ENCODE data around the gene KRTAP5-4.
"Not testable (repeated sequence)": the region's sequence is repeated elsewhere in the genome, so short reads cannot be mapped to it uniquely, and the experiment has no call there.

KRTAP5-4 gene

GRCh38 chr11:1592628-1593027 lies 29.3 kb downstream of the KRTAP5-4 start:
- H2AFZ ChIP-seq: no peak overlapping the region
- no peaks in the 10 kb centered on the region for H3K4me1 ChIP-seq
- H3K9me3 ChIP-seq (ENCODE audit: control insufficient read depth, low read length): no peaks in the 10 kb centered on the region
- no peak overlapping the region for H3K27ac ChIP-seq
- H3K4me3 ChIP-seq (ENCODE audit: low read depth, low read length): no peak overlapping the region
- no peak overlapping the region for H3K9ac ChIP-seq
- H3K27me3 ChIP-seq (ENCODE audit: control insufficient read depth, insufficient read depth, low read length): no peaks in the 10 kb centered on the region
- H3K79me2 ChIP-seq: no peaks in the 10 kb centered on the region
- H3K4me2 ChIP-seq (ENCODE audit: low read length): no peak overlapping the region
- no peak for TF ChIP-seq CTCF (IDR thresholded peaks at IDR 0.05)
- H3K36me3 ChIP-seq (ENCODE audit: control insufficient read depth, insufficient read depth, low read length): no peaks in the 10 kb centered on the region

- H3K79me2 ChIP-seq: no peaks in the 10 kb centered on the region
- H3K27me3 ChIP-seq (ENCODE audit: control insufficient read depth, insufficient read depth, low read length): no peaks in the 10 kb centered on the region
- H3K4me3 ChIP-seq (ENCODE audit: low read depth, low read length): no peak overlapping the region
- no peak overlapping the region for H3K9ac ChIP-seq
- H2AFZ ChIP-seq: no peak overlapping the region
- no peak overlapping the region for H3K27ac ChIP-seq
- no peaks in the 10 kb centered on the region for H3K36me3 ChIP-seq (ENCODE audit: control insufficient read depth, insufficient read depth, low read length)
- no peaks in the 10 kb centered on the region for H3K4me1 ChIP-seq
- TF ChIP-seq CTCF (IDR thresholded peaks at IDR 0.05): no peak
- H3K9me3 ChIP-seq (ENCODE audit: control insufficient read depth, low read length): no peaks in the 10 kb centered on the region
- no peak overlapping the region for H3K4me2 ChIP-seq (ENCODE audit: low read length)
Observed at GRCh38 chr11:1589996-1590395, 31.9 kb downstream of the KRTAP5-4 start.

- H3K27me3 ChIP-seq (ENCODE audit: control insufficient read depth, insufficient read depth, low read length): not testable (repeated sequence)
Observed at GRCh38 chr11:1589191-1589963, 32.6 kb downstream of the KRTAP5-4 start.

GRCh38 chr11:1586699-1587098 lies 35.2 kb downstream of the KRTAP5-4 start:
- no peak for TF ChIP-seq CTCF (IDR thresholded peaks at IDR 0.05)
- H3K9ac ChIP-seq: no peak overlapping the region
- H3K4me1 ChIP-seq: no peaks in the 10 kb centered on the region
- no peaks in the 10 kb centered on the region for H3K36me3 ChIP-seq (ENCODE audit: control insufficient read depth, insufficient read depth, low read length)
- H3K27ac ChIP-seq: no peak overlapping the region
- no peaks in the 10 kb centered on the region for H3K27me3 ChIP-seq (ENCODE audit: control insufficient read depth, insufficient read depth, low read length)
- no peaks in the 10 kb centered on the region for H3K79me2 ChIP-seq
- no peaks in the 10 kb centered on the region for H3K9me3 ChIP-seq (ENCODE audit: control insufficient read depth, low read length)
- no peak overlapping the region for H3K4me3 ChIP-seq (ENCODE audit: low read depth, low read length)
- H2AFZ ChIP-seq: no peak overlapping the region
- no peak overlapping the region for H3K4me2 ChIP-seq (ENCODE audit: low read length)

More at GRCh38 chr11:1589191-1589963, 32.6 kb downstream of the KRTAP5-4 start:
- not testable (repeated sequence) for H3K36me3 ChIP-seq (ENCODE audit: control insufficient read depth, insufficient read depth, low read length); H2AFZ ChIP-seq; H3K9me3 ChIP-seq (ENCODE audit: control insufficient read depth, low read length); H3K4me3 ChIP-seq (ENCODE audit: low read depth, low read length); H3K9ac ChIP-seq; H3K4me1 ChIP-seq; H3K4me2 ChIP-seq (ENCODE audit: low read length); H3K79me2 ChIP-seq; H3K27ac ChIP-seq

- not testable (repeated sequence) for H3K4me1 ChIP-seq; H3K9me3 ChIP-seq (ENCODE audit: control insufficient read depth, low read length); H3K9ac ChIP-seq; H3K27ac ChIP-seq; H3K36me3 ChIP-seq (ENCODE audit: control insufficient read depth, insufficient read depth, low read length); H3K4me3 ChIP-seq (ENCODE audit: low read depth, low read length); H2AFZ ChIP-seq; H3K79me2 ChIP-seq; H3K27me3 ChIP-seq (ENCODE audit: control insufficient read depth, insufficient read depth, low read length); H3K4me2 ChIP-seq (ENCODE audit: low read length)
Observed at GRCh38 chr11:1584661-1585370, 37.1 kb downstream of the KRTAP5-4 start, which contains the start of gene KRTAP5-1. KRTAP5-1 (minus strand) TSS chr11:1585283; CDS start chr11:1585249, 34 bp downstream.

- H3K4me2 ChIP-seq (ENCODE audit: low read length); H3K27ac ChIP-seq; H3K27me3 ChIP-seq (ENCODE audit: control insufficient read depth, insufficient read depth, low read length); H2AFZ ChIP-seq; H3K9me3 ChIP-seq (ENCODE audit: control insufficient read depth, low read length); H3K79me2 ChIP-seq; H3K9ac ChIP-seq; H3K36me3 ChIP-seq (ENCODE audit: control insufficient read depth, insufficient read depth, low read length); H3K4me1 ChIP-seq; H3K4me3 ChIP-seq (ENCODE audit: low read depth, low read length): not testable (repeated sequence)
Observed at GRCh38 chr11:1582909-1583308, 39.0 kb downstream of the KRTAP5-4 start.
